Liver (tissue), 5 donors: Measurements from ENCODE around the gene TTC29. TPM values are rescaled to one million over a fixed set of nuclear protein-coding genes. Genes with fewer than 3 reads are reported as not detected.

ENCODE experiments used
- HNF4G ChIP-seq: IDR thresholded peaks from 2 replicates; pipeline ENCODE4 v1.6.1; 2016; ENCODE audit warnings: antibody characterized with exemption
- NR2F2 ChIP-seq: IDR thresholded peaks from 2 replicates; pipeline ENCODE4 v1.6.1; 2016; ENCODE audit warnings: antibody characterized with exemption
- polyA plus RNA-seq, 2 donors: library from polyadenylated mRNA; stranded (reverse) in 1 of 2; unstranded in 1 of 2; fragments of 200-250 nt in 1 of 2; fragments of >200 nt in 1 of 2; fragmentation: Nextera tagmentation in 1 of 2; extraction: Ambion mirVana in 1 of 2; gene quantifications; one replicate each; pipeline versions ENCODE4 v1.2.1 to v1.2.3, GENCODE V29; 2013 to 2015
- total RNA-seq, 2 donors: library from RNA; depleted of rRNA; stranded (reverse); fragments of >200 nt; gene quantifications; one replicate each; pipeline ENCODE4 v1.2.3, GENCODE V29; 2014
- TF ChIP-seq, protein P1 (sequence below): IDR thresholded peaks from 2 replicates; pipeline ENCODE4 v1.6.1; 2016; ENCODE audit warnings: antibody characterized with exemption, mild to moderate bottlenecking
- TF ChIP-seq, protein P2 (sequence below): IDR thresholded peaks from 2 replicates; pipeline ENCODE4 v1.6.1; 2016; ENCODE audit warnings: antibody characterized with exemption
- donor health status: healthy.
- donor health status: healthy.
- donor health status: healthy.

Gene TTC29
- total and polyA plus RNA-seq, 4 donors: not detected

DNA sequence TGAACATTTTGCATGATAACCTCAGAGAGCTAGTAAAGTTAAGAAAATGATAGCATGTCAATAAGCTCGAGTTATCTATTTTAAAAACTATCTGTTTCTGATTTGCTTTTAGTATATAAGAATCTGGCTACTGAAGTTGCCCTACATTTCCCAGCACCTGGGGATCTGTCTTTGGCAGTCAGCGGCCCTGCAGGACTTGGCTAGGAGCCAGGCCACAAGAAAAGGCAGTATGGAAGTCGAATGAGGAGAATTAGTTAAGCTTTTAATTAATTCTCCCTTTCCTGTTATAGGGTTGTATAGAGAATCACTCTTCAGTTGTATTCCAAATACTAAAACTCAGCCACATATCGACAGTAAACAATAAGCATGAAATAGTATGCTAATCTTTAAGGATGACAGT is 284.3 kb downstream of the TTC29 start (continued):
- TF ChIP-seq, protein P1, sequence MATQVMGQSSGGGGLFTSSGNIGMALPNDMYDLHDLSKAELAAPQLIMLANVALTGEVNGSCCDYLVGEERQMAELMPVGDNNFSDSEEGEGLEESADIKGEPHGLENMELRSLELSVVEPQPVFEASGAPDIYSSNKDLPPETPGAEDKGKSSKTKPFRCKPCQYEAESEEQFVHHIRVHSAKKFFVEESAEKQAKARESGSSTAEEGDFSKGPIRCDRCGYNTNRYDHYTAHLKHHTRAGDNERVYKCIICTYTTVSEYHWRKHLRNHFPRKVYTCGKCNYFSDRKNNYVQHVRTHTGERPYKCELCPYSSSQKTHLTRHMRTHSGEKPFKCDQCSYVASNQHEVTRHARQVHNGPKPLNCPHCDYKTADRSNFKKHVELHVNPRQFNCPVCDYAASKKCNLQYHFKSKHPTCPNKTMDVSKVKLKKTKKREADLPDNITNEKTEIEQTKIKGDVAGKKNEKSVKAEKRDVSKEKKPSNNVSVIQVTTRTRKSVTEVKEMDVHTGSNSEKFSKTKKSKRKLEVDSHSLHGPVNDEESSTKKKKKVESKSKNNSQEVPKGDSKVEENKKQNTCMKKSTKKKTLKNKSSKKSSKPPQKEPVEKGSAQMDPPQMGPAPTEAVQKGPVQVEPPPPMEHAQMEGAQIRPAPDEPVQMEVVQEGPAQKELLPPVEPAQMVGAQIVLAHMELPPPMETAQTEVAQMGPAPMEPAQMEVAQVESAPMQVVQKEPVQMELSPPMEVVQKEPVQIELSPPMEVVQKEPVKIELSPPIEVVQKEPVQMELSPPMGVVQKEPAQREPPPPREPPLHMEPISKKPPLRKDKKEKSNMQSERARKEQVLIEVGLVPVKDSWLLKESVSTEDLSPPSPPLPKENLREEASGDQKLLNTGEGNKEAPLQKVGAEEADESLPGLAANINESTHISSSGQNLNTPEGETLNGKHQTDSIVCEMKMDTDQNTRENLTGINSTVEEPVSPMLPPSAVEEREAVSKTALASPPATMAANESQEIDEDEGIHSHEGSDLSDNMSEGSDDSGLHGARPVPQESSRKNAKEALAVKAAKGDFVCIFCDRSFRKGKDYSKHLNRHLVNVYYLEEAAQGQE: no peak
- TF ChIP-seq, protein P2, sequence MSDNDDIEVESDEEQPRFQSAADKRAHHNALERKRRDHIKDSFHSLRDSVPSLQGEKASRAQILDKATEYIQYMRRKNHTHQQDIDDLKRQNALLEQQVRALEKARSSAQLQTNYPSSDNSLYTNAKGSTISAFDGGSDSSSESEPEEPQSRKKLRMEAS: no peak
- no peak for TF ChIP-seq NR2F2
- TF ChIP-seq HNF4G: no peak
